Activated CD4-positive, alpha-beta T cell treated with anti-CD3 and anti-CD28 coated beads, Interleukin-2, amount 50 U/mL, for 48 hours (primary cell): ENCODE measurements around the gene TMEM143.
"Not testable (repeated sequence)": the region's sequence is repeated elsewhere in the genome, so short reads cannot be mapped to it uniquely, and the experiment has no call there.

Experiments
- DNase-seq, 2 experiments: peaks; one replicate each; pipeline ENCODE4 v3.0.0-alpha.2; 2020

Gene TMEM143

GRCh38 chr19:48363810-48364597 lies at the start of gene TMEM143, which contains the start of gene SYNGR4:
Gene TMEM143, minus strand, starts transcription at chr19:48363940. Its CDS starts 20 bp downstream, at chr19:48363920.
Gene SYNGR4, plus strand, starts transcription at chr19:48364367. Its CDS starts 1,476 bp downstream, at chr19:48365843.
- peak; percentile 96 to 97 for DNase-seq

GRCh38 chr19:48405850-48406249 lies 42.1 kb upstream of the TMEM143 start:
- DNase-seq: no peak

- DNase-seq: no peak
Observed at GRCh38 chr19:48405010-48405659, 41.4 kb upstream of the TMEM143 start.

GRCh38 chr19:48403606-48404005 lies 39.9 kb upstream of the TMEM143 start:
- DNase-seq: peak in 1 of 2 experiments; percentile 44

GRCh38 chr19:48401287-48401686 lies 37.5 kb upstream of the TMEM143 start:
- DNase-seq: no peak

GRCh38 chr19:48400018-48400742 lies 36.4 kb upstream of the TMEM143 start:
- peak; percentile 38 to 39 for DNase-seq

DNA sequence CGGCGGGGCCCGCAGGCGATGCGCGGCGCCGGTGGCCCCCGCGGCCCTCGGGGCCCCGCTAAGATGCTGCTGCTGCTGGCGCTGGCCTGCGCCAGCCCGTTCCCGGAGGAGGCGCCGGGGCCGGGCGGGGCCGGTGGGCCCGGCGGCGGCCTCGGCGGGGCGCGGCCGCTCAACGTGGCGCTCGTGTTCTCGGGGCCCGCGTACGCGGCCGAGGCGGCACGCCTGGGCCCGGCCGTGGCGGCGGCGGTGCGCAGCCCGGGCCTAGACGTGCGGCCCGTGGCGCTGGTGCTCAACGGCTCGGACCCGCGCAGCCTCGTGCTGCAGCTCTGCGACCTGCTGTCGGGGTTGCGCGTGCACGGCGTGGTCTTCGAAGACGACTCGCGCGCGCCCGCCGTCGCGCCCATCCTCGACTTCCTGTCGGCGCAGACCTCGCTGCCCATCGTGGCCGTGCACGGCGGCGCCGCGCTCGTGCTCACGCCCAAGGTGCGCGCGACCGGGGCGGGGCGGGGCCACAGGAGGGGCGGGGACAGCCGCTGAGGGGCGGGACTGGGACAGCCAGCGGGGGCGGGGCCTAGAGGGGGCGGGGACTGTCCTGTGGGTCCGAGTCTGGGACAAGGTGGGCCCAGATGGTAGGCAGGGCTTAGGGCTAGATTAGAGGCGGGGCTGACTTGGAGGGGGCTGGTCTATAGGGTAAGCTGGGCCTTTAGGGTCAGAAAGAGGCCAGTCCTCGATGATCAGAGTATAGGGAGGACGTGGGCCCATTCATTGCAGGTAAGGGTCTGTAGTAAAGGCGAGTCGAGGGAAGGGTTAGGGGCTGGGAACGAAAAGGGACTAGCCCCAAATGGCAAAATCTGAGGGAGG lies 34.9 kb upstream of the TMEM143 start:
- DNase-seq: peak; percentile 85 to 87

- DNase-seq: peak in 1 of 2 experiments; percentile 25
Observed at GRCh38 chr19:48398102-48398374, 34.3 kb upstream of the TMEM143 start.

- DNase-seq: no peak
Observed at GRCh38 chr19:48397263-48398101, 33.7 kb upstream of the TMEM143 start.

- no peak for DNase-seq
Observed at GRCh38 chr19:48396824-48397176, 33.1 kb upstream of the TMEM143 start.

DNA sequence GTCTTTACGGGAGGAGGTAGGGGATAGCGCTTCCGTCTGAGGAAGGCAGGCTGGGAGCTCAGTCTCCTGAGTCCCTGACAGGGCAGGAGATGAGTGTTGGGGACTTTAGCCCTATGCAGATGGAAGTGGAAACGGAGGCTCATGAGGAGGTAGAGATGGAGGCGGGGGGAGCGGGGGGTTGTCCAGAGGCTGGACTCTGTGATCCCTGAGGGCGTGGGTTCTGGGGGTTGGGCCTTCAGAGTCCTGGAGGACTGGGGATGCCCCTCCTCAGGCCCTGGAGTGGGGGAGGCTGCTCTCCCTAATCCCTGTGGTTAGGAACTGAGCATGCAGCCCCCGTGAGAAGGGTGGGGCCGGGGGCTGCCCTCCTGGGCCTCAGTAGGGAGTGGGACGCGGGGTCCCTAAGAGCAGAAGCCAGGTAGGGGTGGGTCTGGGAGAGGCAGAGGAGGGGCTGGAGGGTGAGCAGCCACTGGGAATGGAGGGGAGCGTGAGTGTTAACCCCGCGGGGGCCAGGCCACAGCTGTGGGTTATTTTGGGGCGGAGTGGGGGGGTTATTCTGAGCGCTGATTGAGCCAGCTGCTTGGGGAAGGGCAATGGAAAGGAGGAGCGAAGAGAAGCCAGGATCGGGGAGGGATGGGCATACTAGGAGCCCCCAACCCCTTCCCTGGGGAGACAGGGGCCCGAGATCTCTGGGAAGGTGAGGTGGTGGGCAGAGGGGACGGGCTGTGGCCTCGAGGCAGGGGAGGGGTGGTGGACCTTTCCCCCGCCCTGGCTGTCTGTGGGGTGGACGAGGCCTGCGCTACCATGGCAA lies 32.5 kb upstream of the TMEM143 start:
- DNase-seq: no peak

DNA sequence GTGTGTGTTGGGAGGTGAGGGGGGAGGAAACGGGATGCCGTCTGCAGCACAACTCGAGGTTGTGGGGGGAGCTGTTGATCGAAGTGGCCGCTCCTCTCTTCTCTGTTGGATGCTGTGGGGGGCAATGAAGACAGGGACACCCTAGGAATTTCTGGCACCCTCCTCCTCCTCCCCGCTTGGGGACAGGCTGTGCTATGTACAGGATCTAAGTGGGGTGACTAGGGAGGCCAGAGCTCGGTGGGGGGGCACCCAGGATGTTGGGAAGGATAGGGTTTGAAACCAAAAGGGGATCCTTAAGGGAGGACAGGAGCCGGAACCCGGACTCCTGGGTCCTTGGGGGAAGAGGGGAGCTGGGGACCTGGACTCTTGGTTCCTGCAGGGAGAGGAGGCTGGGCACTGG lies 31.8 kb upstream of the TMEM143 start:
- no peak for DNase-seq

DNA sequence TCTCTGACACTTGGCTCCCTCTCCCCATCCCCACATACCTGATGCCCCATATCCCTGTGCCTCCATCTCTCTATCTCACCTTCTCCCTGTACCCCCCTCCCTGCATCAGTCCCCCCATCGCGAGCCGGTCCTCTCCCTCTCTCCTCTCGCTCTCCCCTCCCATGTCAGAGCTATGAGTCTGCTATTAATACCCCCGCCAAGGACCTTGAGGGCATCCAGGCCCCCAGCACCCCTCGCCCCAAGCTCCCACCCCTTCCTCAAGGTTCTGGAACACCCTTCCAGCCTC lies 31.4 kb upstream of the TMEM143 start:
- DNase-seq: no peak

GRCh38 chr19:48394331-48395169 lies 30.8 kb upstream of the TMEM143 start:
- DNase-seq: peak; percentile 5 to 10

GRCh38 chr19:48393559-48394330 lies 30.0 kb upstream of the TMEM143 start, which contains the start of gene GRIN2D:
Gene GRIN2D, plus strand, starts transcription at chr19:48393668. Its CDS starts 4,725 bp downstream, at chr19:48398393.
- peak; percentile 18 to 27 for DNase-seq

- DNase-seq: no peak
Observed at GRCh38 chr19:48392860-48393558, 29.3 kb upstream of the TMEM143 start.

DNA sequence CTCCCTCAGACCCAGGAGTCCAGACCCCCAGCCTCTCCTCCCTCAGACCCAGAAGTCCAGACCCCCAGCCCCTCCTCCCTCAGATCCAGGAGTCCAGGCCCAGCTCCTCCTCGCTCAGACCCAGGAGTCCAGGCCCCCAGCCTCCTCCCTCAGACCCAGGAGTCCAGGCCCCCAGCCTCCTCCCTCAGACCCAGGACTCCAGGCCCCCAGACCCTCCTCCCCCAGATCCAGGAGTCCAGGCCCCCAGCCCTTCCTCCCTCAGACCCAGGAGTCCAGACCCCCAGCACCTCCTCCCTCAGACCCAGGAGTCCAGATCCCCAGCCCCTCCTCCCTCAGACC lies 28.2 kb upstream of the TMEM143 start:
- not testable (repeated sequence) for DNase-seq

- peak; percentile 69 to 73 for DNase-seq
Observed at GRCh38 chr19:48391100-48392005, 27.6 kb upstream of the TMEM143 start, which contains the start of gene KDELR1. Gene KDELR1, minus strand, starts transcription at chr19:48391551. Its CDS starts 193 bp downstream, at chr19:48391358.
